OCI-LY1 (cell line): ENCODE data around the gene WSCD2.

Source experiments
- CTCF ChIP-seq: fragments of 200-600 bp; sonication (generic), shearing (Covaris generic); IDR thresholded peaks from 2 replicates; pipeline ENCODE4 v1.5.1; 2017; ENCODE audit warnings: mild to moderate bottlenecking, antibody characterized with exemption, low read length, moderate library complexity, mixed read lengths
- EZH2 ChIP-seq: fragments of 200-600 bp; sonication (generic), shearing (Covaris generic); IDR thresholded peaks from 2 replicates; pipeline ENCODE4 v1.8.0; 2017; ENCODE audit warnings: borderline replicate concordance, mixed run types, mild to moderate bottlenecking, antibody characterized with exemption, low read length, moderate library complexity, mixed read lengths

DNA sequence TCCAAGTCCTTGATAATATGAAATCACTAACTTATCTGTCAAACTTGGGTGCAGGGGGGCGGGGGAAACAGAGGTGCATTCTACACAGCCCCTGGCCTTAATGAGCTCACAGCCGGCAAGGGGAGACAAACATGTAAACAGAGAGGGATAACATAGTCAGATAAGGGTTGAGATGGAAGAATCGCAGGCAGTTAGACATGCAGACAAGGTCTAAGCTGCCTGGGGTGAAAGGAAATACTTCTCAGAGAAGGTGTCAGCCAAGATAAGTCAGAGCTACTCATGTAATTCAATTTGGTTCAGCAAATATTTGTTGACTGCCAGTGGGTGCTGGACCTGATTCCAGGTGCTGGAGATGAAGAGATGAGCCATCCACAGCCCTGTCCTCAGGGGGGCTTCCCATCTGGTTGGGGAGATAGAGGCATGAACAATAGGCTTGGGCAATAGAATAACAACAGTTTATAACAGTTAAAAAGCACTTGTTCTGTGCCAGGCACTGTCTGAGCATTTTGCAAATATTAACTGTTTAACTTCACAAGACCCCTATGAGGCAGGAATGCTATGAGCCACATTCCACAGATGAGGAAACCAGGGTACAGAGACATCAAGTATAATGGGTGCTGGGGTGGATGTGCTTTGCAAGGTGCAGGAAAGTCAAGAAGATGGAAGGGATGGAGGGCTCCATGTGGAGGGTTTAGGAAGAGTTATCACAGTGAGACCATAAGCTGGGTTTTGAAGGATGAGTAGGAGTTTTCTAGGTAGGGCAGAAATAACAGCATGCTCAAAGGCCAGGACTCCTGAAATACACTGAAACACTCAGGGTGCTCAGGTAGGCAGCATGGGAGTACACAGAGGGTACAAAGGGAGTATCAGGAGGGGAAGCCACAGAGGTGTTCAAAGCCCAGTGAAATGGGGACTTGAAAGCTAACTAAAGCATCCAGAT lies 79.0 kb downstream of the WSCD2 start:
- TF ChIP-seq CTCF (no peak), EZH2 (no peak)
